Stimulated activated naive CD4-positive, alpha-beta T cell treated with Interleukin-2 at 50 U/mL for 16 hours (primary cell): ENCODE measurements around the gene KCNH1.

Experiments
- DNase-seq: peaks from one replicate; lab custom pipeline; 2025; lab: John Stamatoyannopoulos, UW

Gene KCNH1

DNA sequence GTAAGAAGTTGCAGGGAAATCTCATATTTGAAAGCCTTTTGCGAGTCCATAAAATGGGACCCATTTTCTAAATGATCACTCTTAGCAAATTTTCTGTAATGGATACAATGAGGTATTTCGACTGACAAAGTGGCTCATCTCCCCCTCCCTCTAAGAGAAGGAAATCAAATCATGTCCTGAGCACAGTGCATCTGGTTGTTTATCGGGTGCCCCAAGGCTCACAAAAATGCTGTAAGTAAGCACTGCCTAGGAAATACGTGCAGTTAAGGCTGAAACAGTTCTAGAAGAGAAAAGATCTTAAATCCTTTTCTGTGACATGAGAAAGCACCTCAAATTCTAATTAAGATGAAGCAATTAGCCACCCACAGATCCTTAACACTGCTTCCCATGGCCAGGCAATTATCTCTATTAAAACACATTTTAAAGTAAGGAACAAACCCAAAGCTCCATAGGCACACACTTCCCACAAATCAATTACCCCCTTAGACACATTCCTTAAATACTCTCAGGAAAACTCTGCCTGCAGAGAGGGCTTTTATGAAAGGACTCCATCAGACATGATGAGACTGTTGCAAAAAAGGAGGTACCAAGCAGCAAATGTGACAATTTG is 216.3 kb downstream of the KCNH1 start:
- no peak for DNase-seq

DNA sequence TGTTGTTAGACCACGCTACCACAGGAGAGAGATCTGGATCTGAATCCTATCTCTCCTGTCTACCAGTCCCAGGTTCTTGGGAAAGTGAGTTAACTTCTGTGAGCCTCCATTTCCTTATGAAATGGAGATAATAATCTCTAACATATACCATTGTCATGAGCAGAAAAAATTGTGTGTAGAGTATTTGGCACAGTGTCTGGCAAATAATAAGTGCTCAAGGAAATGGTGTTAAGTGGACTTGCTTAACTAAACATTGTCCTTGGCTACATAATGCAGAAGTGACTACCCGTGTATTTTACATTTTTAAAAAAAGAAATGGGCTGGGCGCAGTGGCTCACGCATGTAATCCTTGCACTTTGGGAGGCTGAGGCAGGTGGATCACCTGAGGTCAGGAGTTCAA is 217.4 kb downstream of the KCNH1 start:
- no peak for DNase-seq

DNA sequence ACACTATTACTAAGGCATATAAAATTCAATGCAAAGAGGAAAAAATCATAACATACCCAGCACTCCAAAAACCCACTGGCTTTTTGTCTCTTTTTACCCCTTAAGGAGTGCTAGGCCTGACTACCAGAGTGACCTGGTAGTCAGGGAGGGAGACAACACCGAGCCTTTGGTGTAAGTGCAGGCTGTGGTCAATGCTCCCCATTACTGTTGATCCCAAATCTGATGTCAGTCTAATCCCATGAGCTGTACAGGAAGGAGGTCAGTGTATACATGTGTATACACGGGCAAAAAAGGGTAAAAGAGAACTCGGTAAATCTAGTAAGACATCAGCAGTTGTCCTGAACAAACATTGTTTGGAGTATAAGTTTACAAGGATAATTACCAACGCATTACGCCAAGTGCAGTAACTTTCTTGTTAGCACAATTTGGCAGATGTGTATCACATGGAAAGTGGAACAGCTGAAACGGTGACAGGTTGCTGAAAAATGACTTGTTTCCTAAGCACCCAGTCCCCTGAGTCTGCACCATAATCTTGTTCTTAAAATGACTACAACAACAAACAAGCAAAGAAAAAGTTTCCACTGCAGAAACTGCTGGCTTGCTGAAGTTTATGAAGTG is 217.9 kb downstream of the KCNH1 start:
- no peak for DNase-seq

DNA sequence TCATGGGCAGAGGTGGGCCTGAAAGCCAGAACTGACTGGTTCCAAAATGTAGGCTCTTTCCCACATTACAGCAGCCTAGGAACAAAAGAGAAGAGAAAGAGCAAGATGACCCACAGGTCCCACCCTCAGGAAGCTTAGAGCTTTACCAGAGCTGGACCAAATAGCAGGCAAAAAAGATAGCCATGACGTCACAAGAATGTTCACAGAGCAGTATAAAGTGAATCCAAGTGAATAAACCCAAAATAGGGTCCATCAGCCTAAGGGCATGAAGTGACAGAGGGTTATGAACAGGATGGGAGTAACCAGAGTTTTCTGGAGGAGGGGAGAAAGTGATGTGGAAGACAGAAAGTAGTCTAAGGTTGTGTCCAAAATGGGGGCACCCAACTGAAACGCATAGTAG is 221.2 kb downstream of the KCNH1 start:
- DNase-seq, result no peak

DNA sequence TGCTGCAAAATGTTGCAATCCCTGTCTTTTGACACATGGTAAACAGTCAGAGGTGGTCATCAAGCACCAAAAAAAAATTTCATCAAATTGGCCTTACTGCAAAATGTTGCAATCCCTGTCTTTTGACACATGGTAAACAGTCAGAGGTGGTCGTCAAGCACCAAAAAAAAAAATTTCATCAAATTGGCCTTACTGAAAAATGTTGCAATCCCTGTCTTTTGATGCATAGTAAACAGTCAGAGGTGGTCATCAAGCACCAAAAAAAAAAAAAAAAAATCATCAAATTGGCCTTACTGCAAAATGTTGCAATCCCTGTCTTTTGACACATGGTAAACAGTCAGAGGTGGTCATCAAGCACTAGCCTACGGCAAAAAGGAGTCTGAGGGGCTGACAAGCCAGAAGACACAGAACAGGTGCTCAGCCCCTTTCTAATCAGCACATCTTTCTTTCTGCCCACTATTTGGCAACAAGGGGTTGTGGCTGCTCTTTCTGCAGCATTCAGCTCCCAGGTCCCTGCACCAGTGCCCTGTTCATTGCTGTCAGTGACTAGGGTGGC is 223.8 kb downstream of the KCNH1 start:
- no peak for DNase-seq

DNA sequence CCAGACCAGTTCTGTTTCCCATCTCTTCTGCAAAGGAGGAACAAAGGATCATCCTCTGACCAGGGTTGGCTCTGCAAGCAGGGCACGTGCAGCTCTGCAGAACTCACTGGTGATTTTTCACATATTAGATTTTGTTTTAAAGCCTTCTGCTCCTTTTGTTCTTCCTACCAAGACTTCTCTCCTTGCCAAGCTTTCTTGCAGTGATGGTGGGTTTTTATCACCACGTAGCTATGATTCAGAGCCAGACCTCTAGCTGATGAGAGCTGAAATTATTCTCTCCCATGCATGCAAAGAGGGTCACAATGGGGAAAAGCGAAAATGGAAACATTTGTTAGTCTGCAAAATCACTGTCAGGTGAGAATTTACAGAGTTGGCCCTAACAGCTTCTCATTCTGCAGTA is 225.2 kb downstream of the KCNH1 start:
- no peak for DNase-seq

DNA sequence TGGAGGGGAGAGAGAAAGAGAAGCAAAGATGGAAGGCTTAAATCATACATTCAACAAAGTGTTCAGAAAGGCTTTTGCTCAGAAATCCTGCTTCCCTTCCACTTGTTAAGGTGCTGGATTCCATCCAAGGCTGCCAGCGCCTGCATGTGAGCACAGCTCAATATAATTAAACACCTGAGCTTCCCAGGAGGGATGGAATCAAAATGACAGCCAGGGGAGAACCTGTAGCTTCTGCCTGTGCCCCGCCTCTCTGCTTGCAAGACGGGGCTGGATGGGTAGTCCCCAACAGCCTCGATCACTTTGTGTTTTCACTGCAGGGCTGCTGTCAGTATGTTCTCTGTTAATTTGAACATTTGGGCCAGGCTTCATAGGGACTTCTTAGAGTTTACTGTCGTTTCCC is 225.7 kb downstream of the KCNH1 start:
- no peak for DNase-seq

DNA sequence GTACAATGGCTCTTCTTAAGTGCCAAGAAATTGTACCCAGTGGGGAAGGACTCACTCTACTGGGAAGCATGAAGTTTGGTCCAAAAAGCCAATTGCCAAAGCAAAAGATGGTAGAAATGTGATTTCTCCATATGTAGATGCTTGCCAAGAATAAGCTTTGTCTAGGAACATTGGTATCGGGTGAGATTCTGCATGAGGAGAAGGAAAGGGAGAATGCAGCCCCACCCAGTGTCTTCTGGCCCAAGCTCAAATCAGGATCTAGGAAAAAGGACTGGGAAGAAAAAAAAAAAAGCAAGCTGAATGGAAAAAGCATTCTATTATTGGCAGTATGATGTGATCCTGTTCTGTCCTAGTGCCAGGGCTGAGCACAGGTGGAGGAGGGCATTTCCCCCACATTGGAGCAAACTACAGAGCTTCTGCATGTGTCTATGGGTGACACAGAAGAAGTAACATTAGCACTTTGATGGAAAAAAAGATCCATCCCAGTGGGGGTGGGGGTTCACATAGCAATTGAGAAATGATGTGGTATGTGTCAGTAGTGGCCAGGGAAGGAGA is 226.6 kb downstream of the KCNH1 start:
- DNase-seq, result no peak

DNA sequence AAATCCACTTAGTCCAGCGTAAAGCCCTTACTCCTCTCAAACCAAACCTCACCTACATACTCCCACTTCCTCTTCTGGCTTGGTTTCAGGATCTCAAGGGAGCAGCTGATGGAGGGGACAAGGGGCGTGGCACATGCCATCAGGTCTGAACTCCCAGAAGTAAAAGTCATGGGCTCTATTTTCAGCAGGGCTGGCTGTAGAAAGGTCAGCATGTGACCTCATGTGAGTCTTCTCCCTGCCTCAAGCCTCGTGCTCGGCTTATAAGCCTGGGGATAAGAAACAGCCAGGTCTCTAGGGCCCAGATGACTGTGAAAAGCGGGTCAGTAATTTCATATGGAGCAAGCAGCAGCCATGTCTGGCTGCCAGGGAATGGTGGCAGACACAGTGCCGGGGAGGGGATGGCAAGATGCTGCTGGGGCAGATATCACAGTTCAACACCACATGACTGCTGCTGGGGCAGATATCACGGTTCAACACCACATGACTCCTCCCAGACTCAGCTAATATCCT is 227.9 kb downstream of the KCNH1 start:
- no peak for DNase-seq

DNA sequence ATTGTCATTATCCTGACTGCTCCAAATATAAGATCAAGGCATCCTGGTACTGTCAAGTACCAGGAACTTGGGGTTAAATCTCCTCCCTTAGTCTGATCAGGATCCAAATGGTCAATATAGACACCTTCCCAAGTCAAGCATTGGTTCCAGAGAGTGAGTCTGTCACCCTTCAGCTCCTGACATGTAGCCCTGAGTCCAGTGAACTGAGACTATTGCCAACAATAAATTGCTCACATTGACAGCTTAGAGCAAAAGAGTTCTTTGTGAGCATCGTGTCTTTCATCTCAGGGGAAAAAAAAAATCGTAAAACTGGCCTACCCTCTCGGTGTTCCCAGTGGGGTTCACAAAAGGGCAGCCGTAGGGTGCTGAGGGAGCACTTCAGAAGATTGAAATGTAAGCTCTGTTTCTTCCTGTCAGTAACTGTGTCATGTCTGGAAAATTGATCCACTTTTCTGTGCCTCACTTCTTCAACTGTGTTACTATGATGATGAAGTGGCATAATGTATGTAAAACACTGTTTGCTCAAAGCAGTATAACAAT is 228.5 kb downstream of the KCNH1 start:
- DNase-seq, result no peak

DNA sequence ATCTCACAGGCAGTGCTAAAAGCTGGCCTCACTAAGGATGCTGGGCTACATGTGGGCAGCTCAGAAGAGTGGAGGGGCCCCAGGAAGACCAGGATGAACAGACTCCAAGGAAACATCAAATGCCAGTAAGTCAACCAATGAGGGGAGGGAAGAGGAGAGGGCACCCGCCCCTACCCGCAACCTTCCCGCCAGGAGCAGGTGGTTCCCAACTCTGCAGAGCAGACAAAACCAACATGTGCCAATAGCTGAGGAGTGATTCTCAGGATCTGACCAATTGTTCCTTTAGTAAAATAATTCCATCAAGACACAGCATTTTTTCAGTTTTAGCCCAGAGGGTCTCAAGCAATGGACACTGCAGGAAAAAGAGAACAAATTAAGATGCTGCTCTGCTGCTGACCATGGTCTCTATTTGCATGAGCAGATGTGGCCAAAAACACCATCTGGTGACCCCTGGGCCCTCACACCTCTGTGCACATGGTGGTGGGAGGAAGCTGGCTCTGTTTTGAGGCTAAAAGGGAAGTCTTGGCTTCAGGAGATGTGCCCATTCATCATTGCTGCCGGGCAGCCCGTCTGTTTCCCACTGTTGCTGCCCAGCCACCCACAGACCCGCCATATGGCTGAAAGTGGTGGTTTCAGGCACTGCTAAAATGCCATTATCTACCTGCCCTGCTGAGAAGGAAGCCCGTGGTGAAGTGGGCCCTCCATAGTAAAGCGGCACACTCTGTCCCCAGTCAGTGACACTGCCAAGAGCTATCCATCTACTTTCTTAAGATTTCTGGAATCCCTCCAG is 231.8 kb downstream of the KCNH1 start:
- DNase-seq, result no peak

DNA sequence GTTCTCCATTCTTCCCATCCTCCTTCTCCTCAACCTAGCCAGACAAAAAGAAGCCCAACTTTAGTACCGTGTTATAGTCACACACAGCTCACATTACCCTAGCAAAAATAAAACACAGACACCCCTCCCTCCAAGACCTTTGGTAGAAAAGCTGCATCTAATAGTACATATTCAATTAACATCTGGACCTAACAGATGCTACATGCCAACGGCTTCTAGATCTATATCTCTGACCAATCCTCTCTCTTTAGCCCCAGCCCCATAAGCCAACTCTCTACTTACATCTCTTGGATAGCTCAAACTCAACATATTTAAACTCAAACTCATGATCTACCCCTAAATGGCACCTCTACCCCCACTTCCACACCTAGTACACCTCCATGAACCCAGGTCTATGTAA is 233.1 kb downstream of the KCNH1 start:
- DNase-seq, result no peak

DNA sequence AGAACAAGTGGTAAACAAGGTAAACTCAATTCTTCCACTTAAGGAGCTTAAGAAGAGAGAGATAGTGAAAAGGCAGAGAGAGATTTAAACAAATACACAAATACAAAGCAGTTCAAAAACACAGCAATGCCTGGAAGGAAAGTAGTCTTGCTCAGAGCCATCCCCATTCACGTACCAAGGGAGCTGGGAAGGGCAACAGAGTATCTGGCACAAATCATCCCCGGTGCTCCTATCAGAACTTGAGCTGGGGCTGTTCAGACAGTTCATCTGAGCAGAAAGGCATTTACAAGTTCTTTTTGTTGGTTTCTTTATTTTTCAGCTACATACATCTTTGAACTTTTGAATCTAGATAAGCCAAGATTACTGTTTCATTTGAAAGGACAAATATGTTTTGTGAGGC is 233.9 kb downstream of the KCNH1 start:
- DNase-seq, result no peak

DNA sequence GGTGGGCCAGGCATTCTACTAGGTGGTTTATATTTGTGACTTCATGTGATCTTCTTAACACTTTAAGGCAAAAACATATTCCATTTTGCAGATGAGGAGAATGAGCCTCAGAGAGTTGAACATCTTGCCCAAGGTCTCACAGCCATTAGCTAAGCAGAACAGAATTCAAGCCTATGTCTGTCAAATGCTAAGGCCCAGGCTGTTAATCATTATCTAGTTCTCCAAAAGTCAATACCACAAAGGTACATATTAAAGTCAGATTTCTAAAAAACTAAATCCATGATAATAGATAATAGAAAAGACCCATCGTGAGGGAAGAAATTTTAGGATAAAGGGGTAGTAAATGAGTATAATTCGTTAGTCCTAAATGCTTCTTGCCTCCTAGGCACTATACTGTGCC is 234.3 kb downstream of the KCNH1 start:
- DNase-seq, result no peak

DNA sequence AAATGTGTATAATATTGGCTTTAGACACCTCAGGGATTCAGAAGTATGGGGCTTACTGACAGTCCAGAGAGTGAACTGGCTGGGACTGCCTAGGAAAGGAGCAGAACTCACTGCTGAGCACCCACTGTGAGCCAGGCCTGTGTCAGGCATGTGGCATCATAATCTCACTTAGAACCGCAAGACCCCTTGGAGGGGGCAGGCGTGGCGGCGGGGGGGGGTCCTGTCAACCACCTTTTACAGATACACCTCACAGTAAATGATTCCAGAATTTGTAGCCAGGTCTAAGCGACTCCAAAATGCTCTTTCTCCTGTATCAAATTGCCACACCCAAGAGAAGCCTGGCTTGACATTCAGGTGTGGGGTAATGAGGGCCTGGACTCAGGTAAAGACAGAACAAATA is 235.5 kb downstream of the KCNH1 start:
- no peak for DNase-seq

DNA sequence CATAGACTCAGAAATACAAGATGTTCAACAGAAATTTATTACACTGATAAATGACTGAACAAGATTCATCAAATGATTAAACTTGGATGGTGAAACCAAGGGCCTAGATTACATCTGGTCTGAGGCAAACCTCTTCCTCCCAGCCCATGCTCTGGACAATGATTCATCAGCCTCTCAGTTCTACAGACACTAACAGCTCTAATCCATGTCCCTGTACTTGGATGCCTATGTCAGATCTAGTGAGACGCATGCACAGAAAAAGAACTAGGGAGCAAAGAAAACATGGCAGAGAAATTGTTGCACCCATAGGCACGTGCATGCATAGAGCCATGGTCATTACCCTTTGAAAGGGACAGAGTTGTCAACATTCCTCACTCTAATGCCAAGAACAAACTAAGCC is 250.1 kb downstream of the KCNH1 start:
- DNase-seq, result no peak

DNA sequence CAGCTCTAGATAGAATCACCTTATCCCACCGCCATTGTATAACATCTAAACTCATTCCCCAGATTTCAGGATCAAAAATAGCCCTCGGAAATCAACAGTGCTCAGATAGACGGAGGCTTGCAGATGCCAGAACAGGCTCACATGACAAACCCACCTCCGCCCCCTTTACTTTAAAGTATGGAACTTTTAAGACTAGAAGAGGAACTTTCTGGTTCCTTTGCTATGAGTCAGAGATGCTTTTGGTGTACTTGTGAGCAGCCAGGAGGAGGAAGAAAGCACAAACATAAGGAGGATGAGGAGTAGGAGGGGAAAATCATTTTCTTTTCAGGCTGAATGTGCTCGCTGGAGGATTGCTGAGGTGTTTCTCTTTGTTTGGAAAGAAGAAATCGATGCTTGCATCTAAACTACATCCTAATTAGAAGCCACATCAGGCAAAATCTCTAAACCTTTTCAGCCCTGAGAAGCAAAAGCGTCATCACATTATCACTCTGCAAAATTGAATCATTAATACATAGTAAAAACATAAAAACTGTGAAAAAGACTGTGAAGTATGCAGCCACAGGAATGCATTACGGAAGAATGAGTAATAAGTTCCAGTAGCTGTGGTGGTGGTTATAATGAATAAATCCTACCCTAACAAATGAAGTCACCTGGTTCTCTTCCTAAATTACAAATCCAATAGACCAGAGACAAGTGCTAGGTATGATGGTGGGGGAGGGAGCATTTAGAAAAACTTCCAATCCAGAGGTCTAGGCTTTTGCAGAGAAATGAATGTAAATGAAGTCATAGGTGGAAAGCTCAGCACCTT is 251.3 kb downstream of the KCNH1 start:
- no peak for DNase-seq

DNA sequence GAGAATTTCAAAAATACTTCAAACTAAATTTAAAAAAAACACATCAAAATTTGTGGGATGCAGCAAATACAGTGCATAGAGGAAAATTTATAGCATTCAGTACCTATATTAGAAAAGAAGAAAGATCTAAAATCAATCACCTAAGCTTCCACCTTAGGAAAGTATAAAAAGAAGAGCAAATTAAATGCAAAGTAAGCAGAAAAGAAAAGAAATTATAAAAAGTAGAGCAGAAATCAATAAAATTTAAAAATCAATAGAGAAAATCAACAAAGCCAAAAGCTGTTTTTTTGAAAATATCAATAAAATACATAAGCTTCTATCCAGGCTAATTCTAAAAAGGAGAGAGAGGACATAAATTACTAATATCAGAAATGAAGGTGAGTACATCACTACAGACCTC is 255.4 kb downstream of the KCNH1 start:
- DNase-seq, result no peak

DNA sequence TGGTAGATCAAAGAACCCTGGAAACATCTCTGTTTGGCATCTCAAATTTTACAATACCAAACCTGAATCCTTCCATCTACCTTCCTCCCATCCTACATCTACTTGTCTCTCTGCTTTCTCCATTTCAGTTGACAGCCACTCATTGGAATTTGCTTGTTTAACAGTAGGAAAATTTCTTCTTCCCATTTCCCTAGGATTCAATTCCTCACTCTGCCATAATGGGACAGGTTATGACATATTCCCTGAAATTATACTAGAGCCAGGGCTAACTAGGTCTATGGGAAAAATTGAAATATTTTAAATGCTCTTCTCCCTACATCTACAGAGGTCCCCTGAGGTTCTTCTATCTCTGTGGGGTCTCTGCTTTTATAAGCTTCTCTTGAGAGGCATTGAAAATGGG is 257.7 kb downstream of the KCNH1 start:
- DNase-seq, result no peak

DNA sequence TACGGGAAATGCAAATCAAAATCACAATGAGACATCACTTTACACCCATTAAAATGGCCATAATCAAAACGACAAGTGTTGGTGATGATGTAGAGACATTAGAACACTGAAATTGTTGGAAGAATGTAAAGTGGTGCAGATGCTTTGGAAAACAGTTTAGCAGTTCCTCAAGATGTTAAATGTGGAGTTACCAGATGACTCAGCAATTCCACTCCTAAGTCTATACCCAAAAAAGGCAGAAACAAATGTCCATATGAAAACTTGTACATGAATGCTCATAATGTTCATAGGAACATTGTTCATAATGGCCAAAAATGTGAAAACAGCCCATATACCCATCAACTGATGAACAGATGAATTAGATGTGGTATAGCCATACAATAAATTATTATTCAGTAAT is 267.4 kb downstream of the KCNH1 start:
- no peak for DNase-seq

DNA sequence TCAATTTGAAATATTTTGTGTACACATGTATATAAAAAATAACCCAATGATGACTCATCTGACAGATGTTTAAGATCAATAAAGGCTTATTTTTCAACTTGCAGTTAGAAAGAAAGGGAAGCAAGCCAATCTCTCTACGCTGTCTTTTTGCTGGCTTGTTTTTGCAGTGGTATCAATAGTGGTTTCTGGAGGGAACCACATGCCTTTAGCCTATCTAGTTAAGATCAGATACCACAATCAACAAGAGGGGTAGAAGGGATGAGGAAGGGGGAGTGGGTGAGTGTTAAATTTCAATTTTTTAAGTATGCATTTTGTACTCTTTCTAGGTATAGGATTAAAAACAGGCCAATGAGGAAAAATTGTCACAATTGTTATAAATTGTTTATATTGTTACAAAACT is 276.2 kb downstream of the KCNH1 start:
- no peak for DNase-seq
